Gastrocnemius medialis (tissue), 4 donors: Measurements from ENCODE around the gene SERAC1. TPM values are rescaled to one million over a fixed set of nuclear protein-coding genes. Genes with fewer than 3 reads are reported as not detected.

Source experiments
- ATAC-seq, 2 donors: fragments of 150-250 bp; one replicate each; pipeline ENCODE4 v1.9.1; 2016
- DNase-seq, 2 donors: peaks; one replicate each; pipeline ENCODE4 v3.0.0-alpha.2; 2019
- H3K27ac ChIP-seq, 4 donors: fragments of 200-600 bp; sonication (generic); 1 replicate in 1 of 4; 2 replicates in 3 of 4; pipeline ENCODE4 v1.5.1; 2016 to 2018; ENCODE audit warnings: mild to moderate bottlenecking in 2 of 4, moderate library complexity in 1 of 4
- H3K27me3 ChIP-seq, 3 donors: fragments of 200-600 bp; sonication (generic) in 2 of 3; 1 replicate in 1 of 3; 2 replicates in 2 of 3; pipeline versions ENCODE4 v1.5.1 to v1.6.0; 2016 to 2019; ENCODE audit warnings: mild to moderate bottlenecking in 1 of 3, moderate library complexity in 1 of 3
- H3K36me3 ChIP-seq, 2 donors: fragments of 200-600 bp; sonication (generic) in 1 of 2; one replicate each; pipeline ENCODE4 v1.5.1; 2017 to 2018
- H3K4me1 ChIP-seq, 2 donors: fragments of 200-600 bp; sonication (generic) in 1 of 2; one replicate each; pipeline ENCODE4 v1.5.1; 2016 to 2017; ENCODE audit warnings: mild to moderate bottlenecking in 2 of 2
- H3K4me3 ChIP-seq, 4 donors: fragments of 200-600 bp; sonication (generic) in 3 of 4; 1 replicate in 1 of 4; 2 replicates in 3 of 4; pipeline ENCODE4 v1.5.1; 2016 to 2019; ENCODE audit warnings: mild to moderate bottlenecking in 2 of 4
- H3K9me3 ChIP-seq, 3 donors: fragments of 200-600 bp; sonication (generic) in 2 of 3; 1 replicate in 1 of 3; 2 replicates in 2 of 3; pipeline ENCODE4 v1.5.1; 2016 to 2019
- POLR2A ChIP-seq, 2 donors: fragments of 450-650 bp; IDR thresholded peaks; one replicate each; pipeline ENCODE4 v1.6.1; 2017; ENCODE audit warnings: antibody characterized with exemption in 2 of 2, mild to moderate bottlenecking in 2 of 2, moderate library complexity in 2 of 2
- in situ Hi-C, 4 donors: fragments of 200-750 bp; cut with MboI; loops; one replicate each; pipeline versions ENCODE4 v1.15.0 to v1.8.0; 2017; ENCODE audit warnings: low sequenced_read_pairs in 4 of 4
- intact Hi-C: fragments of 100-400 bp; cut with DNase I; formaldehyde crosslinking; loops from one replicate; pipeline ENCODE4 v1.15.1; 2023; ENCODE audit warnings: low total_unique reads
- total RNA-seq, 4 donors: library from RNA; depleted of rRNA; stranded (reverse); fragments of >200 nt; gene quantifications; one replicate each; pipeline versions ENCODE4 v1.1.0 to v1.2.3, GENCODE V29; 2016
- TF ChIP-seq, protein P1 (sequence below), 5 experiments: fragments of 450-650 bp in 3 of 5; fragments of 200-600 bp in 2 of 5; sonication (generic) in 2 of 5; IDR thresholded peaks in 4 of 5; conservative IDR thresholded peaks in 1 of 5; 1 replicate in 4 of 5; 2 replicates in 1 of 5; pipeline ENCODE4 v1.5.1; 2016 to 2019; ENCODE audit warnings: antibody characterized with exemption in 5 of 5, mild to moderate bottlenecking in 3 of 5, moderate library complexity in 3 of 5

SERAC1 gene
- total RNA-seq, 4 donors from 2014 or later = 8.1 to 15.5 (median 11.5) TPM

DNA sequence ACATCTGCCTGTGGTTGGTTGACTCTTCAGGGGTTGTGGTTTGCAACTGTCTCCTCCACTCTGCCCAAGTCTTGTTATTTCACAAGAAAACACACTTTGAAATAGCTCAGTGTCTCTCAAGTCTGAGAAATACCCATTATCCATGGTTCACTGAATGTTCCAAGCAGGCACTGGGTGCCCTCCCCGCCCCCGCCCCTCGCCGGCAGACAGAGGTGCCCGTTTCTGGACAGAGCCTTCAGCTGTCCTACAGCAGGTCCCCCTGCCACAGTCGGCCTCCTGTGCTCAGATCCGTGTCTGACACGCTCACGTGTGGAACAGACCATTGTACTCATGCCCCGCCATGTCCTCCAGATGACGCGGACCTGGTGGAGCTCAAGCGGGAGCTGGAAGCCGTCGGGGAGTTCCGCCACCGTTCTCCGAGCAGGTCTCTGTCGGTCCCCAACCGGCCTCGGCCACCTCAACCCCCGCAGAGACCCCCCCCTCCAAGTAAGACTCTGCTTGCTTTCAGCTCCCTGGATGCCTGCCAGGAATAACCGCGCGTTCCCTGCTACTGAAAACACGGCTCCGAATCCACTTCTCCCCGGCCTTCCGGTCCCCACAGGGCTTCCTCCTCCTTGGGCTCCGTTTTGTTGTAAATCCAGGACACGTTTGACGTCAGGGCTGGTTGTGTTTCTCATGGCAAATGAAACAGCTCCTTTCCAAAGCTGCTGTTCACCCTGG is 81.4 kb downstream of the SERAC1 start:
- Histone ChIP-seq H3K4me3 (no peak overlapping the region), H3K9me3 (no peaks in the 10 kb centered on the region), H3K27ac (no peak overlapping the region), H3K4me1 (peaks cover 0 to 3% of the 10 kb centered on the region in 2 donors), H3K36me3 (peaks cover 0 to 43% of the 10 kb centered on the region in 2 donors), H3K27me3 (no peaks in the 10 kb centered on the region)
- DNase-seq (no peak), ATAC-seq (no peak)
- intact Hi-C loops (no loop called here), in situ Hi-C loops (loop anchor here in 1 of 4 donors (10.0 kb wide), 1 partner anchor 112 kb away; no protein-coding TSS in a partner anchor)
- TF ChIP-seq POLR2A (IDR thresholded peaks at IDR 0.05) = no peak
- TF ChIP-seq, protein P1, sequence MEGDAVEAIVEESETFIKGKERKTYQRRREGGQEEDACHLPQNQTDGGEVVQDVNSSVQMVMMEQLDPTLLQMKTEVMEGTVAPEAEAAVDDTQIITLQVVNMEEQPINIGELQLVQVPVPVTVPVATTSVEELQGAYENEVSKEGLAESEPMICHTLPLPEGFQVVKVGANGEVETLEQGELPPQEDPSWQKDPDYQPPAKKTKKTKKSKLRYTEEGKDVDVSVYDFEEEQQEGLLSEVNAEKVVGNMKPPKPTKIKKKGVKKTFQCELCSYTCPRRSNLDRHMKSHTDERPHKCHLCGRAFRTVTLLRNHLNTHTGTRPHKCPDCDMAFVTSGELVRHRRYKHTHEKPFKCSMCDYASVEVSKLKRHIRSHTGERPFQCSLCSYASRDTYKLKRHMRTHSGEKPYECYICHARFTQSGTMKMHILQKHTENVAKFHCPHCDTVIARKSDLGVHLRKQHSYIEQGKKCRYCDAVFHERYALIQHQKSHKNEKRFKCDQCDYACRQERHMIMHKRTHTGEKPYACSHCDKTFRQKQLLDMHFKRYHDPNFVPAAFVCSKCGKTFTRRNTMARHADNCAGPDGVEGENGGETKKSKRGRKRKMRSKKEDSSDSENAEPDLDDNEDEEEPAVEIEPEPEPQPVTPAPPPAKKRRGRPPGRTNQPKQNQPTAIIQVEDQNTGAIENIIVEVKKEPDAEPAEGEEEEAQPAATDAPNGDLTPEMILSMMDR (IDR thresholded peaks at IDR 0.05 in 4 of 5, conservative IDR thresholded peaks at IDR 0.05 in 1 of 5) = no peak

DNA sequence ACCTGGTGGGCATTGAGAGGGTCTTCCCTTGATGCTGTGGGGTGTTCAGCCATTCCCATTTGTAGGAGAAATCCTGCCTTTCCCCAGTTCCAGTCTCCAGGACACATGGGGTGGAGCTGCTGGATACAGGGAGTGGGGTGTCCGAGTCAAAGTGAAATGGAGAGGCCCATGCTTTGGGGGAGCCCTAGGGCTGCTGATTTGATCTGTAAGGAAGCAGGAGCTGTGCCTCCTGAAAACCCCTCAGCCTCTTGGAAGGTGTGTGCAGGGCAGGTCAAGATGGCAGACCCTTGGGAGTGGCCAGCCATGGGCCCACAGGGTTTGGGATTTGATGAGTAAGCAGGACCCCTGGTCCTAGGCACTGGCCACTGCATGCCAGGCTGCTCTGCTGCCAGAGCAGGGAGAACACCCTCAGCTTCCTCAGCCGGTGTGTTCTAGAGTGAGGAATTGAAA is 82.0 kb downstream of the SERAC1 start:
- H3K9me3 ChIP-seq = no peaks in the 10 kb centered on the region
- no peaks in the 10 kb centered on the region for H3K27me3 ChIP-seq
- DNase-seq (no peak), ATAC-seq (no peak)
- in situ Hi-C loops (loop anchor here in 1 of 4 donors (10.0 kb wide), 1 partner anchor 111 kb away; no protein-coding TSS in a partner anchor), intact Hi-C loops (no loop called here)
- H3K27ac ChIP-seq = no peak overlapping the region
- peaks cover 0 to 39% of the 10 kb centered on the region in 2 donors for H3K36me3 ChIP-seq
- TF ChIP-seq, protein P1 (IDR thresholded peaks at IDR 0.05 in 4 of 5, conservative IDR thresholded peaks at IDR 0.05 in 1 of 5) = no peak
- no peak for TF ChIP-seq POLR2A (IDR thresholded peaks at IDR 0.05)
- H3K4me3 ChIP-seq = no peak overlapping the region
- H3K4me1 ChIP-seq = peaks cover 0 to 3% of the 10 kb centered on the region in 2 donors

DNA sequence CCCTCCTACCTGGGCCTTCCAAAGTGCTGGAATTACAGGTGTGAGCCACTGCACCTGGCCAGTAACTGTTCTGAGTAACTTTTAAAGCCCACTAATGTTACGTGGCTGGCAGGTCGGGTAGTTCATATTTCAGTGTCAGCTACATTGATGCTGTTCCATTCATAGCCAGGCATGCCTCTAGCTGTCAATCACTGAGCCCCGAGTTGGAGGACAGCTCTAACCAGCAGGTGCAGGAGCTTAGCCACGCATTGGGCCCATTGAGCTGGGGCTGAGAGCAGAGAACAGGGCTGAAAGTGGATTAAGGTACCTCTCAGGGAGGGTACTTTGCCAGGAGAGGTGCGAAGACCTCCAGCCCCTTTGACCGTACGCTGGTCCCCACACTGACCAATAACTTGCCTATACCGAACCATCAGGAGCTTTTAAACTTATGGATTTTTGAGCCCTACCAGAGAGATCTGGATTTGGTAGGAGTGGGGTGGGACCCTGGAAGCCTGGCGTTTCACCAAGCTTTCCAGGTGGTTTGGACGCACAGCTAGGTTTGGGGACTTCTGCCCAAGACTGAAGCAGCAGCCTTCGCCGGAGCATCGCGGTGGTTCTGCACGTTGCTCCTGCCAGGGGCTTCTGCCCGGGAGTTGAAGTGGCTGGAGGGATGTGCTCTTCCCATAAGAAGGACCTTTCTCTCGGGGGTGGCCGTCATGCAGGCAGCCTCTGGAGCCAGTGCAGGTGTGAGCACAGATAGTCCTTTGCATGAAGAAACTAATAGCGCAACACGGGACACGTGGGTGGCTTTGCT is 82.6 kb downstream of the SERAC1 start:
- intact Hi-C loops = no loop called here
- no peak overlapping the region for H3K4me3 ChIP-seq

DNA sequence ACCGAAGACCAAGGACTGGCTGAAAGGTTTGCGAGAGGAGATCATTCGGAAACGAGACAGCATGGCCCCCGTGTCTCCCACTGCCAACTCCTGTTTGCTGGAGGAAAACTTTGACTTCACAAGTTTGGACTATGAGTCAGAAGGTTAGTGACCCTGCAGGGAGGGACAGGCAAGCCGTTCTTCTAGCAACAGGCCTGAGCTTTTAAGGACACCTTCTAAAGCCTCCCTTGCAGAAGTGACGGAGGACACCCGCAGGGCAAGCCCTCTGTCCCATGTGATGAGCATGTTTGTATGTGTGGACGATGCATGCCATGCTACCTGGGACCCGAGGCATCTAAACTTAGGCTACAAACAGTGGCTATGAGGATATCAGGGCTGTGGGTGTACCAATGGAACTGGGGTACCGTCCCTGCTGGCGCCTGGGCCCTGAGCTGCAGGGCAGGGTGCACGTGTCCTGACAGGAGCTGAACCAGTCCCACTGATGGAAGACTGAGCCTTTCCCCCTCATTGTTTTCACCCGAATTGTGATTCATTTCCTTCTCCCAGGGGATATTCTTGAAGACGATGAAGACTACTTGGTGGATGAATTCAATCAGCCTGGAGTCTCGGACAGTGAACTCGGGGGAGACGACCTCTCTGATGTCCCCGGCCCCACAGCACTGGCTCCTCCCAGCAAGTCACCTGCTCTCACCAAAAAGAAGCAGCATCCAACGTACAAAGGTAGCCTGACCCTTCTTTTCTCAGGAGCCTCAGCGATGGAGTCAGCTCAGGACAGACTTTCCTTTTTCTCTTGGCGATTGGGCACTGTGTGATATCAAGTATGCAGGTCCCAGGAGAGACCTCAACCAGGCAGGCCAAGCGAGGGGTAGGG is 84.4 kb downstream of the SERAC1 start:
- DNase-seq (no peak), ATAC-seq (no peak)
- TF ChIP-seq, protein P1 (IDR thresholded peaks at IDR 0.05 in 4 of 5, conservative IDR thresholded peaks at IDR 0.05 in 1 of 5) = no peak
- no peak for TF ChIP-seq POLR2A (IDR thresholded peaks at IDR 0.05)
- no peaks in the 10 kb centered on the region for H3K9me3 ChIP-seq
- H3K36me3 ChIP-seq = peaks cover 0 to 24% of the 10 kb centered on the region in 2 donors
- H3K27me3 ChIP-seq = no peaks in the 10 kb centered on the region
- intact Hi-C loops (no loop called here), in situ Hi-C loops (loop anchor here in 1 of 4 donors (10.0 kb wide), 1 partner anchor 109 kb away; no protein-coding TSS in a partner anchor)
- peaks cover 0 to 3% of the 10 kb centered on the region in 2 donors for H3K4me1 ChIP-seq
- no peak overlapping the region for H3K27ac ChIP-seq
- H3K4me3 ChIP-seq = no peak overlapping the region

More for the DNA sequence above, 82.6 kb downstream of the SERAC1 start:
- no peak for ATAC-seq
- H3K4me1 ChIP-seq = peaks cover 0 to 3% of the 10 kb centered on the region in 2 donors
- no peak overlapping the region for H3K27ac ChIP-seq
- H3K27me3 ChIP-seq = no peaks in the 10 kb centered on the region
- no peaks in the 10 kb centered on the region for H3K9me3 ChIP-seq
- TF ChIP-seq, protein P1 (IDR thresholded peaks at IDR 0.05 in 4 of 5, conservative IDR thresholded peaks at IDR 0.05 in 1 of 5) = no peak
- TF ChIP-seq POLR2A (IDR thresholded peaks at IDR 0.05) = no peak
- in situ Hi-C loops = loop anchor here in 1 of 4 donors (10.0 kb wide), 1 partner anchor 111 kb away; no protein-coding TSS in a partner anchor
- peaks cover 0 to 34% of the 10 kb centered on the region in 2 donors for H3K36me3 ChIP-seq
- DNase-seq = no peak
